Thyroid gland (tissue), 4 donors: ENCODE data around the gene VPS8.

Experiments
- CTCF ChIP-seq, 6 experiments: fragments of 200-600 bp in 3 of 6; fragments of 450-650 bp in 3 of 6; sonication (generic) in 3 of 6; IDR thresholded peaks; one replicate each; pipeline ENCODE4 v1.5.1; 2016 to 2019; ENCODE audit warnings: antibody characterized with exemption in 6 of 6, mild to moderate bottlenecking in 2 of 6, inconsistent platforms in 1 of 6, moderate library complexity in 1 of 6
- POLR2A ChIP-seq, 2 donors: fragments of 450-650 bp; IDR thresholded peaks; one replicate each; pipeline ENCODE4 v1.6.1; 2017; ENCODE audit warnings: antibody characterized with exemption in 2 of 2, mild to moderate bottlenecking in 2 of 2, moderate library complexity in 1 of 2

DNA sequence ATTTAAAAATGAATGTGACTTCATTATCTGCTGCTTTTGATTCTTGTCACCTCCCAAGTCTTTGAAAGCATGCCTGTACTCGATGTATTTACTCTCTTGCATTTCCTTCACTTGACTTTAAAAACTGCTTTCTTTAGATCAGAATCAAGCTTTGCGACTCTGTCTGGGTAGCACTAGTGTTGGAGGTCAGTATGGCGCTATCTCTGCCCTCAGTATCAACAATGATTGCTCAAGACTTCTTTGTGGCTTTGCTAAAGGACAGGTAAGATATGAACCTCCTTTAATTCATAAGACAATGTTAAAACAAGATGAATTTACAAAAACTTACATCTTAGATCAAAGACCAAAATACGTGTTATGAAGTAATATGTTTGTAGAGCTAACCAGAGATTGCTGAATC lies 37.0 kb downstream of the VPS8 start:
- TF ChIP-seq CTCF (IDR thresholded peaks at IDR 0.05) (no peak), POLR2A (IDR thresholded peaks at IDR 0.05) (no peak)
